Endothelial cell (in vitro differentiated cells): Measurements from ENCODE around the gene ZSWIM5. TPM values are rescaled to one million over a fixed set of nuclear protein-coding genes. Genes with fewer than 3 reads are reported as not detected.

Source experiments
- DNase-seq: peaks from one replicate; pipeline ENCODE4 v3.0.0; 2021; ENCODE audit warnings: low spot score
- H3K27ac Mint-ChIP-seq: one replicate; pipeline ENCODE4 v1.8.0; 2021; ENCODE audit warnings: mixed read lengths, inconsistent platforms; ENCODE audit not compliant: unreplicated experiment
- H3K27me3 Mint-ChIP-seq: one replicate; pipeline ENCODE4 v1.8.0; 2021; ENCODE audit warnings: mild to moderate bottlenecking, moderate library complexity, mixed read lengths, inconsistent platforms; ENCODE audit not compliant: unreplicated experiment
- H3K36me3 Mint-ChIP-seq: one replicate; pipeline ENCODE4 v1.8.0; 2021; ENCODE audit warnings: mild to moderate bottlenecking, low read depth, mixed read lengths, inconsistent platforms; ENCODE audit not compliant: unreplicated experiment
- H3K4me1 Mint-ChIP-seq: one replicate; pipeline ENCODE4 v1.8.0; 2021; ENCODE audit warnings: mild to moderate bottlenecking, mixed read lengths, inconsistent platforms; ENCODE audit not compliant: unreplicated experiment
- H3K4me3 Mint-ChIP-seq: one replicate; pipeline ENCODE4 v1.8.0; 2021; ENCODE audit warnings: mild to moderate bottlenecking, mixed read lengths, inconsistent platforms; ENCODE audit not compliant: unreplicated experiment
- H3K9me3 Mint-ChIP-seq: one replicate; pipeline ENCODE4 v1.8.0; 2021; ENCODE audit warnings: mixed read lengths, inconsistent platforms; ENCODE audit not compliant: unreplicated experiment
- CTCF ChIP-seq: fragments of 200-600 bp; sonication (generic); IDR thresholded peaks from one replicate; pipeline ENCODE4 v1.5.0; 2021; ENCODE audit warnings: antibody characterized with exemption; ENCODE audit not compliant: unreplicated experiment
- total RNA-seq: library from RNA; stranded (reverse); fragmentation: NEBNext Ultra II Directional; extraction: Animal tissue kit (Norgen Biotek cat#: 25700); gene quantifications from one replicate; pipeline ENCODE4 v1.2.1, GENCODE V29; 2021; ENCODE audit not compliant: unreplicated experiment

ZSWIM5 gene
- total RNA-seq, 1 donor from 2014 or later: 6.6 TPM

- H3K36me3 Mint-ChIP-seq: peaks cover 18% of the 10 kb centered on the region
- TF ChIP-seq CTCF: no peak
- DNase-seq: no peak
- H3K9me3 Mint-ChIP-seq: no peaks in the 10 kb centered on the region
- no peak overlapping the region for H3K27ac Mint-ChIP-seq
- peaks cover 6% of the 10 kb centered on the region for H3K27me3 Mint-ChIP-seq
- H3K4me3 Mint-ChIP-seq: no peak overlapping the region
- peaks cover 5% of the 10 kb centered on the region for H3K4me1 Mint-ChIP-seq
Measured at GRCh38 chr1:44999232-44999631, 207.2 kb downstream of the ZSWIM5 start.

- Mint-ChIP-seq H3K27ac (no peak overlapping the region), H3K4me3 (no peak overlapping the region), H3K36me3 (no peaks in the 10 kb centered on the region), H3K4me1 (peaks cover under 1% of the 10 kb centered on the region), H3K9me3 (no peaks in the 10 kb centered on the region), H3K27me3 (peaks cover 1% of the 10 kb centered on the region)
- TF ChIP-seq CTCF: no peak
- no peak for DNase-seq
Measured at GRCh38 chr1:44995467-44996238, 210.8 kb downstream of the ZSWIM5 start.

GRCh38 chr1:44994309-44994898, 212.0 kb downstream of the ZSWIM5 start:
- H3K9me3 Mint-ChIP-seq: no peaks in the 10 kb centered on the region
- H3K27ac Mint-ChIP-seq: no peak overlapping the region
- H3K4me1 Mint-ChIP-seq: no peaks in the 10 kb centered on the region
- H3K27me3 Mint-ChIP-seq: no peaks in the 10 kb centered on the region
- no peak for TF ChIP-seq CTCF
- H3K4me3 Mint-ChIP-seq: peak overlapping the region; percentile 9
- no peak for DNase-seq
- no peaks in the 10 kb centered on the region for H3K36me3 Mint-ChIP-seq

- H3K9me3 Mint-ChIP-seq: no peaks in the 10 kb centered on the region
- H3K27me3 Mint-ChIP-seq: peaks cover 4% of the 10 kb centered on the region
Measured at GRCh38 chr1:44988531-44989156, 217.8 kb downstream of the ZSWIM5 start.

More at GRCh38 chr1:44988531-44989156, 217.8 kb downstream of the ZSWIM5 start:
- no peak overlapping the region for H3K27ac Mint-ChIP-seq
- DNase-seq: no peak
- H3K4me3 Mint-ChIP-seq: no peak overlapping the region
- peaks cover 12% of the 10 kb centered on the region for H3K4me1 Mint-ChIP-seq
- TF ChIP-seq CTCF: no peak
- H3K36me3 Mint-ChIP-seq: no peaks in the 10 kb centered on the region
